T-helper 2 cell treated with Interferon-gamma antibody and Interleukin-4, amounts not matched to agents 5 μg/mL and 100 μg/mL, for 36 hours (primary cell): ENCODE data around the gene NLRP1.

Experiments
- DNase-seq: peaks from one replicate; pipeline ENCODE4 v3.0.0; 2021; ENCODE audit warnings: low spot score
- H3K27ac Mint-ChIP-seq: one replicate; pipeline ENCODE4 v1.8.0; 2021; ENCODE audit warnings: mild to moderate bottlenecking, mixed read lengths
- H3K27me3 Mint-ChIP-seq: one replicate; pipeline ENCODE4 v1.8.0; 2021; ENCODE audit warnings: low read depth, mixed read lengths
- H3K36me3 Mint-ChIP-seq: one replicate; pipeline ENCODE4 v1.8.0; 2021; ENCODE audit warnings: low read depth, mixed read lengths
- H3K4me1 Mint-ChIP-seq: one replicate; pipeline ENCODE4 v1.8.0; 2021; ENCODE audit warnings: low read depth, mixed read lengths
- H3K4me3 Mint-ChIP-seq: one replicate; pipeline ENCODE4 v1.8.0; 2022; ENCODE audit warnings: mild to moderate bottlenecking, moderate library complexity, mixed read lengths
- H3K9me3 Mint-ChIP-seq: one replicate; pipeline ENCODE4 v1.8.0; 2021; ENCODE audit warnings: mixed read lengths

NLRP1 gene

DNA sequence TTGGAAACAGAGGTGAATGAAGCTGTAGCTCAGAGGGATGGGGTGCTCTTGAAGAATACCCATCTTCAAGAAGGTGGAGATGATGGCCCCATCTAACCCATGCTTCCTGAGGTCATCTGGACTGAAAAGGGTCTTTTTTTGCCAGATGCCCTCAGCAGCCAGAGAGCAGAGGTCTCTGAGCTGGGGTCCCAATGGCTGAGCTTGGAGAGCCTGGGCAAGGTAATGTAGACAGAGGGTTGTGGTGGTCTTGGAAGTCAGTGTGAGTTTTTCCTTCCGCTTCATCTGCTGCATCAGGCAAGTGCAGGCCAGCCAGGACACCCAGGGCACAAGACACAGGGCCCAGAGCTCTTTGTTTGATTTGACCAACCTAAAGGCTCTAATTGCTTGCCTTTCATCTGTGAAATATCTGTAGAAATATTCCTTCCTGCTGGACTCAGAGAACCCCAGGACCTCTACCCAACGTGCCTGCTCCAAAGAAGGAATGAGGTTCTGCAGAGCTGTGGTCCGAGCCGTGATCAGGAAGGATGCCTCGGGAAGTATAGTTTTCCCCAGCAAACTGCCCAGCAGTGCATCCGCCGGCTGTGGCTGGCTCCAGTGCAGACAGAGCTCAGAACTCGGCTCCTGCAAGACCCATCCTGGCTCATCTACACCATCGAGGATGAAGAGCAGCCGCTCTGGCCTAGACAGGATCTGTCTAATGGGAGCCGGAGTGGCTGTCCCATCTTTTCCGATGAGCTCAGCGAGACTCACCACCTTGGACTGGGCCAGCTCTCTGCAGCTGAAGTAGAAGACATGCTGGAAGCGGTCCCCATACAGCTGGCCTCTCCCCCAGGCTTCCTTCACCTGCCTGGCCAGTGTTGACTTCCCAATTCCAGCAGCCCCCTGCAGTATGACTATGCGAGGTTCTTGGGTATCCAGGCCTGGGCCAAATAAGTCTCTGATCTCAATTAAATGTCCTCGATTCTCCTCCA lies 25.2 kb downstream of the NLRP1 start:
- Mint-ChIP-seq H3K27me3 (no peaks in the 10 kb centered on the region), H3K9me3 (no peaks in the 10 kb centered on the region), H3K4me1 (peaks cover 6% of the 10 kb centered on the region), H3K4me3 (no peak overlapping the region), H3K27ac (no peak overlapping the region), H3K36me3 (peaks cover 49% of the 10 kb centered on the region)
- DNase-seq, result no peak

DNA sequence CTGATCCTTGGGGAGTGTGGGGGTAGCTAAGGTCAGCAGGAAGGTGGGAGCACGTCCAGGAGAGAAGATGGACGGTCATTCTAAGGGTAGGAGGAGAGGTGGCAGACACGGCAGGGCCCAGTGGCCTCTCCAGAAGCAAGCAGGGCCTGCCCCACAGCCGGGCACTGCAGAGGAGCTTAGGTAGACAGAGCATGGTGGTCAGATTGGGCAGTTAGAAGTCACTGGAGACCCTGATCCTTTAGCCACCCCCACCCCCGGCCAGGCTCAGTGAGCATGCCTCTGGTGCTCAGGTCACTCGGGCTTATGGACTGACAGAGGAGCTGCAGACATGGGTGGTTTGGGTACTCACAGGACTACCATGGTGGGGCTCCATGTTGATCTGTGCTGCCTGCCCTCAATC lies 26.3 kb downstream of the NLRP1 start:
- DNase-seq, result no peak
- Mint-ChIP-seq H3K9me3 (no peaks in the 10 kb centered on the region), H3K4me3 (no peak overlapping the region), H3K36me3 (peaks cover 52% of the 10 kb centered on the region), H3K27me3 (no peaks in the 10 kb centered on the region), H3K27ac (no peak overlapping the region), H3K4me1 (peaks cover 3% of the 10 kb centered on the region)

DNA sequence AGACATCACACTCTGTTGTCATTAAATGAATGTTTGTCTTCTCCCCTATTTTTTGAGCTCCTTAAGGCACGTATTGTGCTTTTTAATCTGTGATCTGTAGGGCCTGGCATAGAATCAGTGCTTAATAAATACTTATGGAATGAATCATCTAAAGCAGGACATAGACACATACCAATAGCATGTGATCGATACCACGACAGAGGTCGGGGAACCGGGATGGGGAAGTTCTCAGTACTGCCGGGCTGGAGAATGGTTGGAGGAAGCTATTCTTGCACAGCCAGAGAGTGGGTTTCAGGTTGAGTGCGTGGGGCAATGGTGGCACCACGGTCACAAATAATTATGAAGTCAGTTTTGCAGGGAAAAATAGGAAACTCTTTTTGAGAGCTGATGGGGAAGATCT lies 26.8 kb downstream of the NLRP1 start:
- no peak for DNase-seq
- no peaks in the 10 kb centered on the region for H3K27me3 Mint-ChIP-seq
- H3K4me3 Mint-ChIP-seq, result no peak overlapping the region
- no peaks in the 10 kb centered on the region for H3K9me3 Mint-ChIP-seq
- peaks cover 3% of the 10 kb centered on the region for H3K4me1 Mint-ChIP-seq
- no peak overlapping the region for H3K27ac Mint-ChIP-seq
- peaks cover 55% of the 10 kb centered on the region for H3K36me3 Mint-ChIP-seq

DNA sequence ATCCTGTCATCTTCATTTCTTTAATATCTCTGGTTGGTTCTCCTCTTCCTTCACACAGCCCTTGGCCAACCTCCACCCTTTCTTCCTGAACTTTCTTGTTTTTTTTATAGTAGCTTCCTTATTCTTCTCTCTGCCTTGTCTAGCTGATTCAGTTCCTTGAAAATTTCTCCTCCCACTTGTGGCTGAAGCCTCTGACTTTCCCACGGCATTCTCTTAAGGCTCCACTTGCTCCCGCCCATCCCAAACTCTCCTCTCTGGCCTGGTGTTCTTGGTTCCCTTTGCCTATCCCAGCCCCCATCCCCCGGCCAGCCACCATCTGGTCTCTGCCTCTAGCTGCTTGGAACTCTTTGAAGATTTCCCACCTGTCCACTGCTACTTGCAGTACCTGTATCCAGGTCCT lies 29.1 kb downstream of the NLRP1 start:
- H3K36me3 Mint-ChIP-seq, result peaks cover 64% of the 10 kb centered on the region
- peaks cover 3% of the 10 kb centered on the region for H3K4me1 Mint-ChIP-seq
- no peaks in the 10 kb centered on the region for H3K27me3 Mint-ChIP-seq
- no peak overlapping the region for H3K27ac Mint-ChIP-seq
- no peak for DNase-seq
- no peaks in the 10 kb centered on the region for H3K9me3 Mint-ChIP-seq
- no peak overlapping the region for H3K4me3 Mint-ChIP-seq

DNA sequence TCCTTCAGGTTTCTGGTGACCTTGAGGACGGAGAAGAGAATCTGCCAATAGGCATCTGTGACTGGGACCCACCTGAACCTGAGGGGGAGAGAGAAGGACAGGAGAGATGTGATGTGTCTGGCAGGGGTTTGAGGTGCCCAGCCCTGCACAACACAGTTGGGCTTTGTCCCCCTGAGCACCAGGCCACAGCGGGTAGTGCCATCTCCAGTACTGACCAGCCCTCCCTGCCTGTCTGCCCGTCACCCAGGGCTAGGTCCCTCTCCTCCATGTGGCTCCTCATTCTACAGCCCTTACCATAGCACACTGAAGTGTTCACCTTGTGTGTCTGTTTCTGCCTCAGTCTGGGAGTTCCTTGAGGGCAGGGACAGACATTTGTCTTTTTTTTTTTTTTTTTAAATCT lies 30.8 kb downstream of the NLRP1 start:
- Mint-ChIP-seq H3K4me3 (no peak overlapping the region), H3K27ac (peak overlapping the region; percentile 12), H3K36me3 (peaks cover 57% of the 10 kb centered on the region), H3K27me3 (no peaks in the 10 kb centered on the region), H3K4me1 (peaks cover 3% of the 10 kb centered on the region), H3K9me3 (no peaks in the 10 kb centered on the region)
- no peak for DNase-seq

DNA sequence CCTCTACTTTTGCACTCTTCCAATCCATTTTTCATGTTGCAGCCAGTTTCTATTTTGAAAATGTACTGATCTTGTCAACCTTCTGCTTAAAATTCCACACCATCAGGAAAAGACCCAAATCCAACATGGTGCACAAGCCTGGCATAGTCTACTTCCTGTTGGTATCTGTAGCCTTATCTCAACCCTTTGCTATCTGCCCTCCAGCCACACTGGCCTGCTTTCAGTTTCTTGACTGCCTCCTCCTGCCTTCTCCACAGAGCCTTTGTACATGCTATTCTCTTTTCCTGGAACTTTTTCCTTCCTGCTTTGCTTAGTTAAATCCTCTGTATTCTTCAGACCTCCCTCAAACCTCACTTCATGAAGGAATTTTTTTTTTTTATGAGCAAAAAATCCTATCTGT lies 31.5 kb downstream of the NLRP1 start:
- Mint-ChIP-seq H3K36me3 (peaks cover 61% of the 10 kb centered on the region), H3K27me3 (no peaks in the 10 kb centered on the region), H3K4me1 (peaks cover 3% of the 10 kb centered on the region), H3K27ac (no peak overlapping the region), H3K9me3 (no peaks in the 10 kb centered on the region), H3K4me3 (no peak overlapping the region)
- DNase-seq, result no peak

DNA sequence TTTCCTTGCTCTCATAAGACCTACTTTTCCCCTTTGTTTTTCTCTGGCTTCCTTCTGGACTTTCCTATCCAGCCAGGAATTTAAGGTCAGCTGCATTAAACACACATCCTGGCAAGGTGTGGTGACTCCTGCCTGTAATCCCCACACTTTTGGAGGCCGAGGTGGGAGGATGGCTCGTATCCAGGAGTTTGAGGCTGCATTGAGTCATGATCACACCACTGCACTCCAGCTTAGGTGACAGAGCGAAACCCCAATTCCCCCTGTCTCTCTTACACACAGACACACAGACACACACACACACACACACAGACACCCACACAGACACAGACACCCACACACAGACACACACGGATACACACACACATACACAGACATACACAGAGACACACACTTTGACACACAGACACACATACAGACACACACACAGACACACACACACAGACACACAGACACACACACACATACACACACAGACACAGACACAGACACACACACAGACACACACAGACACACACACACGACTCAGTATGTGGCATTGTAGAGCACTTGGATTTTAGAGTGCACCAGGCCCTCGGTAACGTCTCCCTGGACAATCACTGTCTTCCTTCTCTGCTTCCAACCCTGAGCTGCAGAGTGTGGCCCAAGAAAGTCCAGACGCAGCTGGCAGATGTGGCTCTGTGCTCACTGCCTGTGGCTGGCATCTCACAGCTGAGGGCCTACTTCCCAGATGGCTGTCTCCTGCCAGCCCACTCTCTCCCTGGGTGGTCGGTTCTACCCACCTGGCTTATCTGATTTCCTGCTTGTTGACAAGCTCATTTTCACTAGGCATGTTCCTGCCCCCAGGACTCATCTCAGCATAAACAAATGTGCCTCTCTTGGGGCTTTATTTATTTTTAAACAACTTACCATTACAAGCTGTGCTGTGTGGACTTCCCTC lies 39.0 kb downstream of the NLRP1 start:
- Mint-ChIP-seq H3K4me3 (no peak overlapping the region), H3K9me3 (no peaks in the 10 kb centered on the region), H3K36me3 (peaks cover 61% of the 10 kb centered on the region), H3K27me3 (no peaks in the 10 kb centered on the region), H3K4me1 (no peaks in the 10 kb centered on the region), H3K27ac (no peak overlapping the region)
- DNase-seq, result no peak

DNA sequence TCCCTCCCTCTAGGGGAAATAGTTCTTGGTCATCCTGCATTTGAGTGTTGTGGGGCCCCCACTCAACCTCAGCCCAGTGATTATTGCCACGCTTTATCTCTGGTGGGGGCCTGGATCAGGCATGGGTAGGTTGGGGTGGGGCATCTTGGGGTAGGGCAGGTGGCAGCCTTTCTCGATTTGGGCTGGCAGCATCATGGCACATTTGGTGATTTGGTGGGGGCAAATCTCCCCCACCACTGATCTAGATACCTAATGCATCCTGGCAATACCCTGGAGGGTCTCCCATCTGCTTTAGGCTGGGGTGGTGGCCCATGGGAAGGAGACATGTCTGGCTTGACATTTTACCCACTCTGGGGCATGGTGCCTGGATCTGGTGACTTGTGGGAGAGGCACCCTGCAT lies 40.2 kb downstream of the NLRP1 start:
- H3K9me3 Mint-ChIP-seq, result no peaks in the 10 kb centered on the region
- H3K36me3 Mint-ChIP-seq, result peaks cover 63% of the 10 kb centered on the region
- no peaks in the 10 kb centered on the region for H3K4me1 Mint-ChIP-seq
- H3K4me3 Mint-ChIP-seq, result no peak overlapping the region
- H3K27me3 Mint-ChIP-seq, result no peaks in the 10 kb centered on the region
- DNase-seq, result no peak
- no peak overlapping the region for H3K27ac Mint-ChIP-seq

DNA sequence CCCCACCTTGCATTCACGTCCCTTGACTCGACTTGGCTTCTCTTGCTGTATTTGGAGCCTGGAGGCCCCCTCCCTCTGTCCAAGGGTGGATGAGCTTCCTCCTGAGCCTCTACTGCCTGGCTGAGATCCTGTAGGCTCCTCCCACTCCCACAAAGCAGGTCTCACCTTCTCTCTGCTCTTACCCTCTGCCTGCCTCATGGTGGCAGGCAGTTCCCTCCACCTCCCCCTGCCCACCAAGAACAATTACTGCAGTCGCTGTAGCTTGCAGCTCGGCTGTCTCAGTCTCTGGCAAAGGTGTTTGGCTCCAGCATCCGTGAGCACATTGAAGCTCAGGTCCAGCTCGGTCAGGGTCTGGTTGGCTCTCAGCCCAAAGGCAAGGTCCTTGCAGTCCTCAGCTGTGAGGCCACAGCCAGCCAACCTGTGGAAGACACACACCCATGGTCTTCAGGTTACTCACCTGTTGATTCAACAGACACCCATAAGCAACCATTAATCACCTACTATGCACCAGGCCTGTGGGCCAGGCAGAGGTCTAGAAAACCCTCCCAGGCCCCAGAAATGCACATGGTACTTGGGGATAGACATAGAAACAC lies 42.6 kb downstream of the NLRP1 start:
- Mint-ChIP-seq H3K27ac (no peak overlapping the region), H3K9me3 (no peaks in the 10 kb centered on the region), H3K27me3 (no peaks in the 10 kb centered on the region), H3K4me3 (no peak overlapping the region), H3K4me1 (no peaks in the 10 kb centered on the region), H3K36me3 (peaks cover 43% of the 10 kb centered on the region)
- no peak for DNase-seq

DNA sequence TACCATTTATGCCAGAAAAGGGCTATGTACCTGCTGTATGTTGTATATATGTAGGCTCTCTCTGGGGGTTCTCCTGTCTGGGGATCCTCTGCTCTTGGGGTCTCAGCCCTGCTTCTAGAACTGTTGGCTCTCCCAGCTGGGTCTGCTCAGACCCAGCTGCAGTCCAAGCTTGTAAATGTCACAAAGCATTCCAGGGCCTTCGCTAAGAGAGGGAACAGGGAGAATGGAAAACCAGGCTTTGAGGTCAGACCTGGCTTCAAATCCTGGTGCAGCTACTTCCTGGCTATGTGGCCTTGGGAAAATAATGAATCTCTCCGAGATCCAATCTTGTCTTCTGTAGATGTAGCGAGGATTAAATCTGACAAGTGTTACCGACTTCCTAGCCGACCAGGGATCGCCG lies 44.0 kb downstream of the NLRP1 start:
- Mint-ChIP-seq H3K4me3 (no peak overlapping the region), H3K9me3 (no peaks in the 10 kb centered on the region), H3K36me3 (peaks cover 39% of the 10 kb centered on the region), H3K27ac (no peak overlapping the region), H3K4me1 (no peaks in the 10 kb centered on the region), H3K27me3 (no peaks in the 10 kb centered on the region)
- no peak for DNase-seq

DNA sequence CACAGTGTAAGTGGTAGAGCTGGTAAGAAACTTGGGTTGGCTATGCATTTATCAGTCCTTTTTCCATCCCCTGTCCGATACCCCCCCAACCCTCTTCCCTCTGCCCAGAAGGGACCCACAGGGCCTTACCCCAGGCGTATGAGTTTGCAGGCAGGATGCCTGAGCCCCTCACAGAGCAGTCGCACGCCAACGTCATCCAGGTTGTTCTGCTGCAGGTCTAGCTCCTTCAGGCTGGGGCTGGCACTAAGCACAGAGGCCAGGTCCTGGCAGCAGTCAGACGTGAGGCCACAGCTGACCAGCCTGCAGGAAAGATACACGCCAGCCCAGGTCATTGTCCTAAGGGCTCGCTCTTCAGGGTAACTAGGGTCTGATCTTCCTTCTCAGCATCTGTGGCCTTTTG lies 45.0 kb downstream of the NLRP1 start:
- Mint-ChIP-seq H3K36me3 (peaks cover 38% of the 10 kb centered on the region), H3K27me3 (no peaks in the 10 kb centered on the region), H3K9me3 (no peaks in the 10 kb centered on the region), H3K4me1 (no peaks in the 10 kb centered on the region), H3K4me3 (no peak overlapping the region), H3K27ac (no peak overlapping the region)
- no peak for DNase-seq

DNA sequence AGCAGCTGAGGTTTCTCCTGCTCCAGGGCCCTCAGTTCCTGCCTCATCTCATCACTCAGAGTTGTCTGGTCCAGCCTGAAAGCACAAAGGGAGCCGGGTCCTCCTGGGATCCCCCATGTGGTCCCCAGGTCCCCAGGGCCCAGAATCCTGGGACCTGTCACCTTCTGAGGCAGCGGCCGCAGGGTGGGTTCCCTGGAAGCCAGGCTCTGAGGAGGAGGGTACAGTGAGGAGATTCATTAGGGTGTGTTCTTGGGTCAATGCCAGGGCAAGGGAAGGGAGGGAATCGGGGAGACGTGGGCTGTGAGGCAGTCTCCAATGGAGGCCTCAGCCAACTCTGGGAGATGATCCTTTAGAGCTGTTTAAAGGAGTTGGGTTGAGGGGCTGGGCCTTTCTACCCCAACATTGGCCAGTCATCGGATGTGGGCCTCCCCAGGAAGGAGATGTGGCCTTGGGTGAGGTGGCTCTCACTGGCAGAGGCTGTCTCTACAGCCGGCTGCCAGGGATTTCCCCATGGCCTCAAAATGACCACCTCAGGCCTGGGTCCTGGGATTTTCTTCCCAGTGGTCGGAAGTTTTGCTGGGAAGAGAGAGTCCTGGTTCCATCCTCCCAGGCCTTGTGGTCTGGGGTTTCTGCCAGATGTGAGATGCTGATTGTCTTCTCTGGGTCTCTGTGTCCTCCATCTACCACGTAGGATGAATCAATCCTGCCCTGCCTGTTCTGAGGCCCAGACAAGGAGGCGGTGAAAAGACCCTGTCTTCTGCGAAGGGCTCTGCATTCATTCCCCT lies 47.3 kb downstream of the NLRP1 start:
- H3K36me3 Mint-ChIP-seq, result peaks cover 34% of the 10 kb centered on the region
- no peak overlapping the region for H3K27ac Mint-ChIP-seq
- no peak for DNase-seq
- H3K9me3 Mint-ChIP-seq, result no peaks in the 10 kb centered on the region
- H3K27me3 Mint-ChIP-seq, result no peaks in the 10 kb centered on the region
- no peak overlapping the region for H3K4me3 Mint-ChIP-seq
- no peaks in the 10 kb centered on the region for H3K4me1 Mint-ChIP-seq

DNA sequence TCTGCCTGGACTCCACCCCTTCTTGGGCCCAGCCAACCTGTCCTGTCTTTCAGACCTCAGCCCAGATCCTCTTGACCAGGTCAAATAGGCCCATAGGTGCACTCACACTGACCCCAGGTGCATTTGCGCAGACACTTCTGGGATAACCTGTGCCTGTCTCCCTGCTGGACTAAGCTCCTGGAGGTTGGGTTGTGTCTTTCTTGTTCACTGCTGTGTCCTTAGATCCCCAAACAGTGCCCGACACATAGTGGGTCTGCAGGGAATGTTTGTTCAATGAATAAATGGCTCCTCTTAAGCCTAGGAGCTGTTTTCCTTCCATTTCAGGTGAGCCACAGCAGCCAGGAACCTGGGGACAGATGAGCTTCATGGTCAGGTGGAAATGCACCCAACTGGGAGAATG lies 48.9 kb downstream of the NLRP1 start:
- no peak overlapping the region for H3K4me3 Mint-ChIP-seq
- no peak overlapping the region for H3K27ac Mint-ChIP-seq
- peaks cover 33% of the 10 kb centered on the region for H3K36me3 Mint-ChIP-seq

More for the DNA sequence above, 48.9 kb downstream of the NLRP1 start:
- H3K9me3 Mint-ChIP-seq, result no peaks in the 10 kb centered on the region
- H3K27me3 Mint-ChIP-seq, result no peaks in the 10 kb centered on the region
- no peaks in the 10 kb centered on the region for H3K4me1 Mint-ChIP-seq
- DNase-seq, result no peak
